HG03039 (cell line): ENCODE results near the gene FADS3.

Source experiments
- ATAC-seq: cut with Tn5 transposase; IDR thresholded peaks from one replicate; pipeline ENCODE4 v1.9.1; 2021; ENCODE audit warnings: mild to moderate bottlenecking, moderate library complexity; ENCODE audit not compliant: unreplicated experiment

The FADS3 gene

GRCh38 chr11:61881397-61881796 lies 9.9 kb downstream of the FADS3 start:
- no peak for ATAC-seq

- no peak for ATAC-seq
These were observed 10.9 kb downstream of the FADS3 start for GRCh38 chr11:61880454-61880853.

DNA sequence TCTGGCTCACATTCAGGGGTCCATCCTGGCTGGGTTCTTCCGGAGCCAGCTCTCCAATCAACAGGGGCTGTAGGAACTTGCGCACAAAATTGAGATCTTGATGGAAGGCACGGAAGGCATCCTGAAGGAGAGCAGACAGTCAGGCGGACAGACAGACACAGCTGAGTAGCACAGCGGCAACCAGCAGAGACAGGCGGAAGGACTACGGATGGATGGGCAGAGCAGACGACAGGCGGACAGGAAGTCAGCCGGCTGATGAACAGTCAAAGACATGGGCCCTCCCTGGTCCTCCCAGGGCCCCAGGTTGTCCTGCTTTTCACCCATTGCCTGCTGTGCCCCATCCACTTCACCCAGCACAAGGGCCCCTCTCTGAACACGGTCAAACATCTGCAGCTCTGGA lies 11.3 kb downstream of the FADS3 start:
- ATAC-seq = no peak

DNA sequence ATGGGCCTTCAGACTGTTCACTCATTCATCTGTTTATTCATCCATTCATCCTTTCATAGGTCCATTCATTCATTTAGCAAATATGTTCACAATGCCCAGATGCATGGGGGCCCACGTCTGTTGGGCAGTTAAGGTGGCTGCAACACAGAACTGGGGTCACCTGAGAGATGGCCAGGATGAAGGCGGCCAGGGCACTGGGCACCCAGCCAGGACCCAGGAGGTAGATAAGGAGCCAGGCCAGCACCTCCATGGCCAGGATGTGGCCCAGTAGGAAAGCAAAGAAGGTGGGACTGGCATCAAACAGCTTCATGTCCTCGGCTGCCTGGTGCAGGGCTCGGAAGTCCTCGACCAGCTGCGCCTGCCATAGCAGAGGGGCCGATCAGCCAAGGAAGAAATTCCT lies 12.2 kb downstream of the FADS3 start:
- no peak for ATAC-seq

DNA sequence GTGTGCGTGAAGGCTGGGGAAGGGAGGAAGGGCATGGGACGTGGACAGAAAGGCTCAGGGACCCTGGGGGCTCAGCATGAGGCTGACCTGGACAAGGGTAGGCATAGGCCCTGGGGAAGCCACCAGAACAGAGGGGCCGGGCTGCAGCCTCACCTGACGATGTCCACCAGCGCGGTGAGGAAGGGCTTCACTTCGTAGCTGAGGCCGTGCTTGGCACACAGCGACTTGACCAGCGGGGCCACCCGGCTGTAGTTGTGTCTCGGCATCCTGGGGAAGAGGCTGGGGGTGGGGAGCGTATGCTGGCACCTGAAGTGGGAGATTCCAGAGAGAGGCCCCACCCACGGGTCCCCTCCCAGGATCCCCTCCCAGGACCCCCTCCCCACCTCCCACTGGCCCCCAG lies 15.6 kb downstream of the FADS3 start:
- ATAC-seq = no peak

GRCh38 chr11:61874853-61875252 lies 16.5 kb downstream of the FADS3 start:
- ATAC-seq = no peak

DNA sequence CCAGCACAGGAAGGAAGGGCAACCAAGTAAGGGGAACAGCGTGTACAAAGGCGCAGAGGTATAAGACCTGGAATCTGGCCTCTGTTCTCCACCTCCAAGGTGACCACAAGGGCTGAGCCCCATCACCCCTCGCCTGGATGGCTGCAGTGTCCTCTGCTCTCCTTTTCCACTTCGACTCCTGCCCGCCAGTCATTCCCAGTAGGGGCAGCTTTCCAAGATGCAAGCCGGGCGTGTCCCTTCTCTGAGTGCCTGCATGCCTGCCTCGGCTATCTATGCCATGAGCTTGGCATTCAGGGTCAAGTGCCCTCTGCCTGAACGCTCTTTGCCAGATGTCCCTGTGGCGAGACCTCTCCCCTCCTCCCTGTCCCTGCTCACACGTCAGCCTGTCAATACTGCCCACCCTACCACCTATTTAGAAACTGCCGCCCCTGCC lies 17.0 kb downstream of the FADS3 start:
- no peak for ATAC-seq

DNA sequence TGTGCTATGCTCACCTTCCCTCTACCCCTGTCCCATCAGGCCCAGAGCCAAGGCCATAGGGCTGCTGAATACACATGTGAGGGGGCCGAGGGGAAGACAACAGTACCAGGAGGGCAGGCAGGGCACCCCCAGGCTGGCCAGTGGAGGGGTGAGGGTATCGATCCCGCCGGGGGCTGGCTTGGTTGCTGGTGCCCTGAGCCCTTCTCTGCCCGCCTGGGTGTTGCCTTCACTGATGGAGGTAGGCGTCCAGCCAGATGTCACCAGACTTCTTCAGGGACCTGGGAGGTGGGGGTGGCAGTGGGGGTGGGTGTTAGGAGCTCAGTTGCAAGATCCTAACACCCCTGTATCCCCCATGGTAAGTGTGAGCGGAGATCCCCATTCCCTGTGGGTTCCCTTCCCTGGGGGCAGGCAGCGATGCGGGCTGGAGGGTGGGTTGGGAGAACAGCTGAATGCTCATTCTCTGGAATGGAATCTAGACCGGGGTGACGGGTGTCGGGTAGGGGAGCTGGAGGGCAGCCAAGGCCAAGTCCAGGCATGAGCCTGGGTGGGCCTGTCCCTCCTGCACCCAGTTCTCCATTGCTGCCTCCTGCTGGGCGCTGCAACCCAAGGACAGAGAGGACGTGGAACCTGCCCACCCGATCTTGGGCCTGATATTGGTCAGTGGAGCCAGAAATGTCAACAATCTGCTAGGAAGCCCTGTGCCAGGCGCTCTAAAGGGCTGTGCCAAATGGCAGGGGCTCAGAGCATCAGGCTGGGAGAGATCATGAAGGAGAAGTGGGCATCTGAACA lies 17.6 kb downstream of the FADS3 start:
- ATAC-seq = no peak

- ATAC-seq = no peak
These were observed 18.3 kb downstream of the FADS3 start for GRCh38 chr11:61872935-61873565.

- ATAC-seq = no peak
These were observed 20.2 kb downstream of the FADS3 start for GRCh38 chr11:61871158-61871597.

DNA sequence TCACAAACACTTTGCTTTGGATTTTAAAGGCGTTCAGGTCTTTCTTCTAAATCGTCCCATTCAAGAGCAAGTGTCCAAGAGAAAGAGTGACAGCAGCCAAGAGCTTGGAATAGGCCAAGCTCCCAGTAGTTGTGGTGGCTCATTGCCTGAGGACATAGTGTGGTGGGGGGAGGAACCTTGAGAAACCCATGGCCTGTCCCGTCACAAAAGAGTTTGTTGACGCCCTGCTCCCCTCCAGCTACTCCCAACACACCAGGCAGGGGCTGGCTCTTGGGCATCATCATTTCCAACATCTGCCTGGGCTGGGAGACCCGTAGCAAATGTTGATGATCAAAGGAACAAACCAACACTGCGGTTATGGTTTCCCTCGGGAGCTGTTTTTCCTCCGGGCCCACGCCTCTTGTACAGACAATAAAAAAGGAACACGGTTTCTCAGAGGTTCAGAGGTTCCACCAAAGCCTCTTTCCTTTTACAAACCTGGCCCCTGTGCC lies 20.8 kb downstream of the FADS3 start:
- no peak for ATAC-seq

- no peak for ATAC-seq
These were observed 21.5 kb downstream of the FADS3 start for GRCh38 chr11:61869708-61870451.

- no peak for ATAC-seq
These were observed 22.0 kb downstream of the FADS3 start for GRCh38 chr11:61869429-61869707.

GRCh38 chr11:61868571-61869428 lies 22.5 kb downstream of the FADS3 start:
- no peak for ATAC-seq

- no peak for ATAC-seq
These were observed 24.4 kb downstream of the FADS3 start for GRCh38 chr11:61866958-61867343.

DNA sequence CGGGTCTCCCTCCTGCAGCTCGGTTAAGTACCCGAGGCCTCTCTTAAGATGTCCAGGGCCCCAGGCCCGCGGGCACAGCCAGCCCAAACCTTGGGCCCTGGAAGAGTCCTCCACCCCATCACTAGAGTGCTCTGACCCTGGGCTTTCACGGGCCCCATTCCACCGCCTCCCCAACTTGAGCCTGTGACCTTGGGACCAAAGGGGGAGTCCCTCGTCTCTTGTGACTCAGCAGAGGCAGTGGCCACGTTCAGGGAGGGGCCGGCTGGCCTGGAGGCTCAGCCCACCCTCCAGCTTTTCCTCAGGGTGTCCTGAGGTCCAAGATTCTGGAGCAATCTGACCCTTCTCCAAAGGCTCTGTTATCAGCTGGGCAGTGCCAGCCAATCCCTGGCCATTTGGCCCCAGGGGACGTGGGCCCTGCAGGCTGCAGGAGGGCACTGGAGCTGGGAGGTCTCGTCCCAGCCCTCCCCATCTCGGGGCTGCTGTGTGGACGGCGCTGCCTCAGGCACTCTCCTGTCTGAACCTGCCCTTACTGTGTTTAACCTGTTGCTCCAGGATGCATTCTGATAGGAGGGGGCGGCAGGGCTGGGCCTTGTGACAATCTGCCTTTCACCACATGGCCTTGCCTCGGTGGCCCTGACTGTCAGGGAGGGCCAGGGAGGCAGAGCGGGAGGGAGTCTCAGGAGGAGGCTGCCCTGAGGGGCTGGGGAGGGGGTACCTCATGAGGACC lies 25.0 kb downstream of the FADS3 start:
- no peak for ATAC-seq

GRCh38 chr11:61864814-61865775 lies 26.2 kb downstream of the FADS3 start:
- no peak for ATAC-seq

DNA sequence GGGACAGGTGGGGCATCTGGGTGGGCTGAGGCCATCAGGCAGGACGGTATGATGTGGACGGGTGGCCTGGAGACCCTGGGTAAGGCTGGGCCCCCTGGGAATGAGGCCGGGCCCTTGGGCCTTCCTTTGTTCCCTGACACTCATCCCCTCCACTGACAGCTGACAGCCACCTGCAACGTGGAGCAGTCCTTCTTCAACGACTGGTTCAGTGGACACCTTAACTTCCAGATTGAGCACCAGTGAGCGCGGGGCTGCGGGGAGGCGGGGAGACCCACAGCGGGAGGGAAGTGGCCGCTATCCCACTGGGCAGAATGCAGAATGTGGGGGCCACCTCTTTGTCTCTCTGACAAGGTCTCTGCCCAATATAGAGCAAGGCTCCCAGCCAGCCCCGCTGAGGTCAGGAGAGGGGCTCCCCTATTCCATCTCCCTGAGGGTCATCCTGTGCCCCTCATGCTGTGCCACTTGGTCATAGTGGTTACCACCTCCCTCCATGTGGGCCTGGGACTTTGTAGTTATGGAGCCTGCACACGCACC lies 27.7 kb downstream of the FADS3 start:
- ATAC-seq = no peak
